Subcutaneous adipose tissue (tissue), 4 donors: ENCODE data around the gene CES4A. TPM values are rescaled to one million over a fixed set of nuclear protein-coding genes. Genes with fewer than 3 reads are reported as not detected.

Experiments
- total RNA-seq, 4 donors: library from RNA; depleted of rRNA; stranded (reverse); fragments of >200 nt; gene quantifications; one replicate each; pipeline ENCODE4 v1.1.0, GENCODE V29; 2016
- TF ChIP-seq, protein P1 (sequence below): fragments of 450-650 bp; IDR thresholded peaks from one replicate; pipeline ENCODE4 v1.5.1; 2016; ENCODE audit warnings: low read depth, mild to moderate bottlenecking, control low read depth, antibody characterized with exemption, moderate library complexity

CES4A gene
- total RNA-seq: 10 to 100 TPM in 1 of 4 donors, 1 to 10 TPM in 3; 5.4 to 25.2 (median 6.6) TPM

DNA sequence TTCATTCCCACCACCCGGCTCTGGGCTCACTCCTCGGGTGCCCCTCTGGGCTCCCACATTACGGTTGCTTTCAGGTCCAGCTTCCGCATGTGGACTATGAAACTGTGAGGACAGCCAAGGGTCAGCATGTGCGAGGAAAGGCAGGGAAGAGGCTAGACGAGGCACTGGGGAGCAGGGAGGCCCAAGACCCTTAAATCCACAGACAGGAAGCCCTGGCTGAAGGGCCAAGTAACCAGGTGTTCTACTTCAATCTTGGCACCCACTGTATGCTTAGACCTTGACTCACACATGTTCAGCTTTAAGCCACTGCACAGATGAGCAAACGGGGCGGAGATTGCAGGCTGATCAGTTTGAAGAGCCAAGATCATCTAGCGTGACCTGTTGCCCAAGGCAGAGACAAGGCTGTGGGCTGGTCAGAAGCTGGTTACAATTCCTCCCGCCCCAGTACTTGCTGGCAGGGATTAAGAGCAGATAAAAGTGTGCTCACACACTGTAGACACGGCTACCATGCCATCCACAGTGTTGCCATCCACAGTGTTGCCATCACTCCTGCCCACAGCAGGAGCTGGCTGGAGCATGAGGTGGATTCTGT lies at the start of gene CES4A:
TSS of gene CES4A (plus strand) at position 393 of the 592 bp plus-strand sequence. CDS start at position 577, 184 bp downstream.
- TF ChIP-seq, protein P1, sequence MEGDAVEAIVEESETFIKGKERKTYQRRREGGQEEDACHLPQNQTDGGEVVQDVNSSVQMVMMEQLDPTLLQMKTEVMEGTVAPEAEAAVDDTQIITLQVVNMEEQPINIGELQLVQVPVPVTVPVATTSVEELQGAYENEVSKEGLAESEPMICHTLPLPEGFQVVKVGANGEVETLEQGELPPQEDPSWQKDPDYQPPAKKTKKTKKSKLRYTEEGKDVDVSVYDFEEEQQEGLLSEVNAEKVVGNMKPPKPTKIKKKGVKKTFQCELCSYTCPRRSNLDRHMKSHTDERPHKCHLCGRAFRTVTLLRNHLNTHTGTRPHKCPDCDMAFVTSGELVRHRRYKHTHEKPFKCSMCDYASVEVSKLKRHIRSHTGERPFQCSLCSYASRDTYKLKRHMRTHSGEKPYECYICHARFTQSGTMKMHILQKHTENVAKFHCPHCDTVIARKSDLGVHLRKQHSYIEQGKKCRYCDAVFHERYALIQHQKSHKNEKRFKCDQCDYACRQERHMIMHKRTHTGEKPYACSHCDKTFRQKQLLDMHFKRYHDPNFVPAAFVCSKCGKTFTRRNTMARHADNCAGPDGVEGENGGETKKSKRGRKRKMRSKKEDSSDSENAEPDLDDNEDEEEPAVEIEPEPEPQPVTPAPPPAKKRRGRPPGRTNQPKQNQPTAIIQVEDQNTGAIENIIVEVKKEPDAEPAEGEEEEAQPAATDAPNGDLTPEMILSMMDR: no peak

DNA sequence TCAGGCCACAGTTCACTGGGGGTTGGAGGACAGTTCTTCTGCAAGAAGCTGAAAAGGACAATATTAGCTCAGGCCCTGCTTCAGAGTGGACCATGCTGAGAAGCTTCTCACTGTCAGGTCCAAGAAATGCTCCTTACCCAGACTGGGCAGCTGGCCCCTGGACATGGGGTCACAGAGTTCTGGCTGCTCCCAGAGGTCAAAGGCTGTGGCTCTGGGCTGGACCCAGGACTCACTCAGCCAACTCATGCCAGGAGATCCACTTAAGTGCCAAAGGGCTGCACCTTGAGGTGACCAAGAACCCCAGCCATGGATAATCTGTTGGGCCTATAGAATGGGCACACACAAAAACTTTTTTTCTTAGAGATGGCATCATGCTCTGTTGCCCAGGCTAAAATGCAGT lies 49.0 kb upstream of the CES4A start:
- TF ChIP-seq, protein P1: no peak

DNA sequence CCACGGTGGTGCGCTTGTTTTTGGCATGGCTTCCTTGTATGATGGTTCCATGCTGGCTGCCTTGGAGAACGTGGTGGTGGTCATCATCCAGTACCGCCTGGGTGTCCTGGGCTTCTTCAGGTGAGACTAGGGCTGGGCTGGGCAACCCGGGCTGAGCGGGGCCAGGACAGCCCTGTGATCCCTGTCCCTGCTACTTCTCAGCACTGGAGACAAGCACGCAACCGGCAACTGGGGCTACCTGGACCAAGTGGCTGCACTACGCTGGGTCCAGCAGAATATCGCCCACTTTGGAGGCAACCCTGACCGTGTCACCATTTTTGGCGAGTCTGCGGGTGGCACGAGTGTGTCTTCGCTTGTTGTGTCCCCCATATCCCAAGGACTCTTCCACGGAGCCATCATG lies 48.2 kb upstream of the CES4A start:
- TF ChIP-seq, protein P1: no peak

DNA sequence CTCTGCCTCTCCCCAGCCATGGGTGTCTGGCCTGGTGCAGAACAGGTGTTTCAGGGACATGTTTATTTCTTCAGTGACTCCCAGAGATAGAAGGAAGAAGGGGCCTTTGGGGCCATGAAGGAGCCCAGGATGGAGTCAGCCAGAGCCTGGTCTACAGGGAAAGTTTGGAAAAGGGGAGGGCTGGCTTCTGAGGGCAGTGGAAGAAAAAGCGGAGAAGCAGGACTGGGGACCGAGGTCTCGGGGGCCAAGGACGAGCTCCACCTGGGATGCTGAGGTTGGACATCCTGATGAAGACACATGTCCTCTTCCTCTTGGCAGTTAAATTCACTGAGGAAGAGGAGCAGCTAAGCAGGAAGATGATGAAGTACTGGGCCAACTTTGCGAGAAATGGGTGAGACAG lies 45.4 kb upstream of the CES4A start:
- TF ChIP-seq, protein P1: no peak

DNA sequence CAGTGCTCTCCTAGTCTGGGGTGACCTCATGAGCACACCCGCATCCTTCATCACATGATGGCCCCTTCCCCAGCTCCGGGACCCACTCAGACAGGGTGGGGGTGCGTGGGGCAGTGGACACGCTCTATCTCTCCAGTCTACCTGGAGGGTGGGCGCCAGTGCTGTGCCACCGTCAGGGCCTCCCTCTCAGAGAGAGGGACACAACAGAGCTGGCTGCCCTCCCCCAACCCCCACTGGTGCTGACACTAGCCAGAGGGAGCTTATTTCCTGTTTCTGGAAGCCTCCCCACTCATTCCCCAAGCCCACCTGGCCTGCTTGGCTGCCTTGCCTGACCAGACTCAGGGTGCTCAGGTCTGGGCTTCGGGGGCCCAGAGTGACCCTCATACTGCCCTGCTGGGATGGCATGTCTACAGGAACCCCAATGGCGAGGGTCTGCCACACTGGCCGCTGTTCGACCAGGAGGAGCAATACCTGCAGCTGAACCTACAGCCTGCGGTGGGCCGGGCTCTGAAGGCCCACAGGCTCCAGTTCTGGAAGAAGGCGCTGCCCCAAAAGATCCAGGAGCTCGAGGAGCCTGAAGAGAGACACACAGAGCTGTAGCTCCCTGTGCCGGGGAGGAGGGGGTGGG lies 44.8 kb upstream of the CES4A start:
- TF ChIP-seq, protein P1: no peak

DNA sequence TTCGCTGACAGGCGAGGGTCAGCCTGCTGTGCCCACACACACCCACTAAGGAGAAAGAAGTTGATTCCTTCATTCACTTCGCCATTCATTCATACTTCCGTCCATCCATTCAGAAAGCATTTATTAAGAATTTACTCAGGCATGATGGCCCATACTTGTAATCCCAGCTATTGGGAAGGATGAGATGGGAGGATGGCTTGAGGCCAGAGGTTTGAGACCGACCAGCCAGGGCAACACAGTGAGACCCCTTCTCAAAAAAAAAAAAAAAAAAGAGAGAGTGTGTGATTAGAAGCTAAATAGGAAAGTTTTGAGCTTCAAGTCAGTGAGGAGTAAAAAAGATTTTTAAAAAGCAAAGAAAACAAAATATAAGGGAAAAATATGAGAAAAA lies 44.3 kb upstream of the CES4A start:
- TF ChIP-seq, protein P1: no peak

DNA sequence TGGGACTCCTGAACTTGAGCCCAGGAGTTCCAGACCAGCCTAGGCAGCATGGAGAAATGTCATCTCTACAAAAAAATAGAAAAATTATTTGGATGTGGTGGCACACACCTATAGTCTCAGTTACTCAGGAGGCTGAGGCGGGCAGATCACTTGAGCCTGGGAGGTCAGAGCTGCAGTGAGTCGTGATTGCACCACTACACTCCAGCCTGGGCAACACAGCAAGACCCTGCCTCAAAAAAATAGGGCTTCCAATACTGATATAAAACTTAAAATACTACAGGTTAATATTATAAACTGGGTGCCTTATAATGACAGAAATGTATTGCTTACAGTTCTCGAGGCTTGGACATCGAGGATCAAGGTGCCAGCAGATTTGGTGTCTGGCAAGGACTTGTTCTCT lies 42.5 kb upstream of the CES4A start:
- TF ChIP-seq, protein P1: no peak
